Motor neuron (in vitro differentiated cells): ENCODE results near the gene GZMB. TPM values are rescaled to one million over a fixed set of nuclear protein-coding genes. Genes with fewer than 3 reads are reported as not detected.
A peak's percentile ranks its signal among the peaks of the same experiment; 100 is the strongest.
"Not testable (repeated sequence)": the region's sequence is repeated elsewhere in the genome, so short reads cannot be mapped to it uniquely, and the experiment has no call there.

Source experiments
- ATAC-seq, 8 experiments: fragments of 200-7000 bp; cut with Tn5 transposase; replicated peaks in 6 of 8; 2 replicates each; pipeline ENCODE4 v1.8.0; 2021; ENCODE audit warnings: mild to moderate bottlenecking in 8 of 8, moderate library complexity in 8 of 8
- H3K27ac ChIP-seq, 2 donors: fragments of 250-450 bp; sonication (Bioruptor Pico); 2 replicates each; pipeline ENCODE4 v1.9.0; 2021; ENCODE audit warnings: antibody characterized with exemption in 2 of 2, mild to moderate bottlenecking in 2 of 2, moderate library complexity in 1 of 2
- H3K4me1 ChIP-seq, 2 donors: fragments of 250-450 bp; sonication (Bioruptor Pico); replicated peaks in 1 of 2; 2 replicates each; pipeline ENCODE4 v1.6.1; 2021; ENCODE audit warnings: antibody characterized with exemption in 2 of 2, mild to moderate bottlenecking in 2 of 2, moderate library complexity in 1 of 2
- H3K4me3 ChIP-seq, 5 donors: fragments of 250-450 bp; sonication (Bioruptor Pico); 2 replicates each; pipeline ENCODE4 v1.9.0; 2021; ENCODE audit warnings: antibody characterized with exemption in 5 of 5, mild to moderate bottlenecking in 5 of 5, moderate library complexity in 4 of 5
- WGBS, 10 experiments: fragments of 450-650 bp; shearing (Covaris generic); methylation state at CpG; one replicate each; pipeline ENCODE4 v1.0.0; 2022; 5-methylcytosine and 5-hydroxymethylcytosine counted together
- in situ Hi-C, 9 experiments: fragments of 400-800 bp; cut with MboI; loops; one replicate each; pipeline ENCODE4 v1.15.0; 2021; ENCODE audit warnings: low sequenced_read_pairs in 9 of 9, low pct_unique_long_range_greater_than_20kb in 2 of 9; ENCODE audit not compliant: unreplicated experiment in 9 of 9
- total RNA-seq, 8 experiments: library from RNA; unstranded; fragments of 300-600 nt; gene quantifications; 2 replicates each; pipeline versions ENCODE4 v1.2.3 to v1.2.4, GENCODE V29; 2022

Gene GZMB
- total RNA-seq, 8 experiments from 2014 or later: 0.38 to 65.4 (median 2.9) TPM; not detected in 3

DNA sequence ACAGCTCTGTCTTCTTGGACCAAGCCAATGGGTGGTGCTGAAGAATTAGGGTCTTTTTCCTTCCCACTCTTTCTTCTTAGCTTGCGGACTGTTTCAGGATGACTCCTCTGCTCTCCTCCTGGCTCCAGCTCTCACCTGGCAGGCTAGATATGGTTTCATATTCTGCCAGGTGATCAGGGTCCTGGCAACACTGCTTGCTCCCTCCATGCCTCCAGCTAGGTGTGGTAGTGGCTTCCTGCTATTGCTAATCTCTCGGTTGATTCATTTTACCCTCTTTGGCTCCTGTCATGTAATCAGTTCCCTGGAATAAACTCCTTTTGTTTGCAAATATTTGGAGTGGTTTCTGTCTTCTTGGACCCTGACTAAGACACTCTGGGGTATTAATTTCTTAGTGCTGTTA is 20.2 kb downstream of the GZMB start:
- Histone ChIP-seq H3K27ac (no peak overlapping the region), H3K4me1 (no peaks in the 10 kb centered on the region), H3K4me3 (no peak overlapping the region)
- no peak for ATAC-seq
- WGBS, 10 experiments: 17 to 100% (median 80%) methylated on average over 1 to 2 of the region's 2 CpGs; no CpG with 5 or more reads in 1 of the 10 experiments
- in situ Hi-C loops: no loop called here

DNA sequence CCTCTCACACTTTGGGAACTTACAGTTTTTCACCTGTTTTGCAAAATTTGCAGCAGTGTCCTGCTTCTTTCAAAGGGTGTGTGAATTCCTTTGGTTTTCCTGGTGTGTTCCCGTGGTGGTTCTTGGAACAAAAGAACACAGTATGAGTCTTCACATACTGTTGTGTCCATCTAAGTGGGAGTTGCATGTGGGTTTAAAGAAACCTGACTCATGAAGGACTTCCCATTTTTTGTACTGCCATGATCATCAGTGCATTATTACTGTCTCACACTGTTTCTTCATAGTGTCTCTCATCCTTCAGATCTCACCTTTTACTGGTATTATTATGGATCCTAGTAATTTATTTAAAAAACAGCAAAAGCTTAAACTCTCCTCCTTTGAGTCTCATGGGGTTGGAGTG is 20.7 kb downstream of the GZMB start:
- no peak overlapping the region for H3K27ac ChIP-seq
- WGBS, 10 experiments: 0 to 80% (median 17%) methylated on average over 1 of the region's 1 CpG; no CpG with 5 or more reads in 3 of the 10 experiments
- no peak for ATAC-seq
- in situ Hi-C loops: no loop called here
- H3K4me1 ChIP-seq: peaks cover 0 to 3% of the 10 kb centered on the region in 2 donors
- H3K4me3 ChIP-seq: no peak overlapping the region

DNA sequence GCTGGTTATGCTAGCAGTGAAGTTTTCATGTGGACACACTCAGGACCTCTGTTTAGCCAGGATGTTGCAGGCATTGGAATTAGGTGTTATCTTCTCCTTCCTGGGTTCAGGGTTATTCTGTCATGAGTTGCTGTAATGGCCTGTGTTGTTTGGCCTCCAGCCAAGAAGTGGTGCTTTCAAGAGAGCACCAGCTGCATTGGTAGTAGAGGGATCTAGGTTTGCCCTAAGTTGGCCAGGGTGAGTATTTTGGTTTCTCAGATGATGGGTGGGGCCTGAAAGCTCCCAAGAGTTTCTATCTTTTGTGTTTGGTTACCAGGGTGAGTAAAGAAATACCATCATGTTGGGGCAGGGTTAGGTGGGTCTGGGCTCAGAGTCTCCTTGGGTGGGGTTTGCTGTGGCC is 21.8 kb downstream of the GZMB start:
- ATAC-seq: peak in 2 of 8 experiments; percentile 38 to 39
- H3K4me3 ChIP-seq: no peak overlapping the region

DNA sequence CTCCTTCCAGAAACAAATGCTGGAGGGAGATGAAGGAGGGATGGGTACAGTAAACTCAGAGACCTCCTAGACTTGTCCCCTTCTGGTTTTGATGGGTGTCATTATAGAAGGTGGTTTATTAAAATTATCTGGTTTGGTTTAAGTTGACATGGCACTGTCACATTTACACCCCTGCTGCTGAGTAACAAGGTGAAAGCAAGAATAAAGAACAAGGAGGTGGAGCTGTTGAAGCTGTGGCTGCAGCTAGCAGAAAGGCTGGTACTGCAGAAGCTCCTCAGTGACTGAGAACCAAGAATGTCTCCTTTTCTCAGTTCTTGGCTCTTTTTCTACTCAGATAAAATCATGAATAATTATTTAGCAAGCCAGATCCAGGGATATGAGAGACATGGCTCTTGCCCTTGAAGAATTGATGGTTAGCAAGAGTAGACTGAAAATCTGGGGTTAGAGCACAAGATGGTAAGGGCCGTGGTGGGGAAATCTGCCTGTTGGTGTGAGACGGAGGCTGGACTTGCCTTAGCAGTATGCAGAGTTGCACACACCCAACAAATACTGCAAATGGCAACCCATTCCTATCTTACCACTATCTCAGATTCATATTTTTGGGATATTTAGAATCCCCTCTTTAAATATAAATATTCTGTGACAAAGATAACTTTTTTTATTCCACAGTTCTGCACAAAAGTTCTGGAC is 24.2 kb downstream of the GZMB start, which contains the start of gene GZMH:
GZMH (minus strand) TSS at position 31 of the 690 bp plus-strand sequence. CDS start 72 bp downstream, outside the sequence.
- no peak within 1 kb of the TSS for H3K4me3 ChIP-seq
- in situ Hi-C loops: no loop called here
- peaks cover 0 to 12% of the 10 kb centered on the region in 2 donors for H3K4me1 ChIP-seq
- 0 to 100% (median 79%) methylated on average over 1 to 2 of the region's 2 CpGs; no CpG with 5 or more reads in 4 of the 10 experiments for WGBS, 10 experiments
- ATAC-seq: no peak
- H3K27ac ChIP-seq: no peak within 1 kb of the TSS

More for the DNA sequence above, 21.8 kb downstream of the GZMB start:
- H3K4me1 ChIP-seq: peaks cover 0 to 10% of the 10 kb centered on the region in 2 donors
- H3K27ac ChIP-seq: no peak overlapping the region
- in situ Hi-C loops: no loop called here

DNA sequence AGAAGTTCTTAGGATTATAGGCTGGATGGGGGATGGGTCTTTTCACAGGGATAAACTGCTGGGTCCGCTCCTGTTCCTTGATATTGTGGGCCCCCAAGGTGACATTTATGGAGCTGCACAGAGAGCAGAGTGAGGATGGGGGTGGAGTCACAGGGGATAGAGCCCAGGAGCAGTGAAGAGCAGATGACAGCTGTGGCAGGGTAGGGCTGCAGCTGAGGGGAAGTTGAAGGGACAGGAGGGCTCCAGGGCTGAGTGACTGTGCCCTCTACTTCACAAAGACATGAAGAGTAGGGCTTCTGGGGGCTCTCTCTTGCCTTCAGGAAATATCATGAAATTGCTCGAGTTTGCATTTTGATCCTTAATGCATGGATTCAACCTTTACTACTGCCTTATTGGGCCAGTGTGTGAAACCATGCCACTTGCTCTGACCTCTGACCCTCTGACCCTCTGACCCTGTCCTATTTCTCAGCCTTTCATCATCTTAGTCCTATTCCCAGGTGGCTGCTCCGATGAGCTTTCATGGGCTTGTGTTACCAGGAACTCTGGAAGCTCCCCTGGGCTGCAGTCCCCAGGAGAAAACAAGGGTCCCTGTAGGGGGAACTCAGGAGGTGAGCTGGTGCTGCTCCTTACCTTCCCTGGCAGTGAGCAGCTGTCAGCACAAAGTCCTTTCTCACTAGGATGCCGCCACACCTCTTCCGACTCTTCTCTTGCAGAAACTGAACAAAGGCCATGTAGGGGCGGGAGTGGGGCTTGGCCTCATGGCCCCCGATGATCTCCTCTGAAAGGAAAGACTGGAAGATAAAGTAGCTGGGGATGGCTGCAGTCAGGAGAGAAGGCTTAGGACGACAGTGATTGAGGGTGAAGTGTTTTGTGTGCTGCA is 26.1 kb downstream of the GZMB start:
- in situ Hi-C loops: no loop called here
- WGBS, 10 experiments: 10 to 83% (median 54%) methylated on average over 1 to 6 of the region's 8 CpGs
- H3K4me1 ChIP-seq: peaks cover 0 to 12% of the 10 kb centered on the region in 2 donors
- ATAC-seq: no peak
- no peak overlapping the region for H3K27ac ChIP-seq
- no peak overlapping the region for H3K4me3 ChIP-seq

DNA sequence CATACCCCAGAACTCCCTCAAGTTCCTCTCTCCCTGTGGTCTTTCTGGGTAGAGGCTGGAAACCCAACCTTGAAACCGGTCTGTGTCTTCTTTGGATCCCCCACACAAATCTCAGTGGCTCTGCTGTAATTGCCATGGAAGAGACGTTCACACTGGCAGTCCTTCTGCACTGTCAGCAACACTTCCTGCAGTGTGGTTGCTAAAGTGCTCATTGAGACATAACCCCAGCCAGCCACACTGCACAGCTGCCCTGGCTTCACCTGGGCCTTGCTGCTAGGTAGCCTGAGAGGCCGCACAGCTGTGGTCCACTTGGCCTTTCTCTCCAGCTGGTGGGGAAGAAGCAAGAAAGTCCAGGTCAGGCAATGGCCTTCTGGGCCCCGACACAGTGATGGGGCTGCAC is 26.9 kb downstream of the GZMB start:
- in situ Hi-C loops: no loop called here
- ATAC-seq: no peak
- 20 to 76% (median 42%) methylated on average over 1 to 3 of the region's 4 CpGs; no CpG with 5 or more reads in 6 of the 10 experiments for WGBS, 10 experiments
- Histone ChIP-seq H3K4me1 (peaks cover 0 to 12% of the 10 kb centered on the region in 2 donors), H3K27ac (no peak overlapping the region), H3K4me3 (no peak overlapping the region)

DNA sequence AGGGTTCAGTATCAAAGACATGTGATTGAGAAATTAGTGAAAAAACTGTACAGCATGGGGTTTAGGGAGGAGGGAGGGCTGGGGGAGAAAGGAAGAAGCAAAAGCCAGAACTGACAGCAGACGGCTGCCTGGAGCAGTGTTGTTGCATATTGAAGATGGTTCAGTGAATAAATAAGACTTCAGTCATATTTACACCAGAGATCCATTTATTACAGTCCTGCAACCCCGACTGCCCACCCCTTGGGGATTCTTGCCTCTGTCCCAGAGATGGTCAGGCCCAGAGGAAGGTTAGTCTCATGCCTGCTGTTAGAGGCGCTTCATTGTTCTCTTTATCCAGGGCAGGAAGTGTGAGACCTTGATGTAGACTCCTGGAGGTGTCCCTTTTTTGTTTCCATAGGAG is 27.7 kb downstream of the GZMB start:
- H3K4me3 ChIP-seq: no peak overlapping the region
- peaks cover 0 to 12% of the 10 kb centered on the region in 2 donors for H3K4me1 ChIP-seq
- 7 to 100% (median 56%) methylated on average over 1 to 3 of the region's 3 CpGs; no CpG with 5 or more reads in 1 of the 10 experiments for WGBS, 10 experiments
- in situ Hi-C loops: no loop called here
- no peak overlapping the region for H3K27ac ChIP-seq
- peak in 5 of 8 experiments; percentile 13 to 54 (median 38) for ATAC-seq

DNA sequence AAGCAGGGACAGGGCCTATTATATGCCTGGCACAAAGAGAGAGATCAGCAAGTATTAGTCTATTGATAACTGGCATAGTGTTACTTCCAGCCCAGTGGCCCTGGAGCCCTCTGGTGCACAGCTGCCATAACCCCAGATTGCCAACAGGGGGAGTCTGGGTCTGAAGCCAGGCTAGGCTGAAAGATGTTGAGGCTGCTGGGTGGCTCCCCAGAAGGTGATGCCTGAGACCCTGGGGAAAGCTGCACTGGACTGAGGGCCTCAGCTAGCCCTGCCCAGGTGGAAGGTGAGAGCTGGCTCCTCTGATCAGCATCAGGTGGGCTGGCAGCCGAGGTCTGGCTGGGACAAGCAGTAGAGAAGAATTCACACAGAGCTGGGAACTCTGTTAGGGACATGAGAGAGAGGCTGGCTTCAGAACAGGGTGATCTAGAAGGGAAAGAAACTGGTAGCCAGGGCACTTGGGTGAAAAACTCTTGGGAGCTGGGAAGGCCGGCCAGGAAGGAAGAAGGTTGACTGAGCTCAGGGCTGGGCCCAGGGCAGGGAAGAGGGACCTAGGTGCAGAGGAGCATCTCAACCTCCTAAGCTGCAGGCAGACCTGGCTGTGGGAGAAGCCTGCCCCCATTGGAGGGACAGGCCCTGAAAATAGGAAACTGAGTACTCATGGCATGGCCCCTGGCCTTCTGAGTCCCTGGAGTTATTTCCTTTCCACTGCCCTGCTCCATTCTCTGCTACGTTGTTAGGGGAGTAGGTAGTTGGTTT is 28.4 kb downstream of the GZMB start:
- ATAC-seq: peak in 3 of 8 experiments; percentile 80 to 90 (median 84)
- Histone ChIP-seq H3K4me1 (peaks cover 0 to 12% of the 10 kb centered on the region in 2 donors), H3K4me3 (no peak overlapping the region), H3K27ac (no peak overlapping the region)
- in situ Hi-C loops: no loop called here
- 0 to 100% (median 67%) methylated on average over 1 to 3 of the region's 3 CpGs; no CpG with 5 or more reads in 3 of the 10 experiments for WGBS, 10 experiments

DNA sequence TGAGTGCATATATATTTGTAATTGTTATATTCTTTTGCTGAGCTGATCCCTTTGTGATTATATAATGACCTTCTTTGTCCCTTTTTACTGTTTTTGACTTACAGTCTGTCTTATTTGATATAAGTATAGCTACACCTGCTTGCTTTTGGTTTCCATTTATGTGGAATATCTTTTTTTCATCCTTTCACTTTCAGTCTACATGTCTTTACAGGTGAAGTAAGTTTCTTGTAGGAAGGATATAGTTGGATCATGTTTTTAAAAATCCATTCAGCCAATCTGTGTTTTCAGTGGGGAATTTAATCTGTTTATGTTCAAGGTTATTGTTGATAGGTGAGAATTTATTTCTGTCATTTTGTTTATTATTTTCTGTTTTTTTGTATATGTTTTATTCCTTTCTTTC is 36.6 kb downstream of the GZMB start:
- Histone ChIP-seq H3K27ac (no peak overlapping the region), H3K4me1 (no peaks in the 10 kb centered on the region), H3K4me3 (no peak overlapping the region)
- ATAC-seq: no peak
- in situ Hi-C loops: loop anchor here in 1 of 9 experiments (25.0 kb wide), 1 partner anchor 110 kb away; no protein-coding TSS in a partner anchor

DNA sequence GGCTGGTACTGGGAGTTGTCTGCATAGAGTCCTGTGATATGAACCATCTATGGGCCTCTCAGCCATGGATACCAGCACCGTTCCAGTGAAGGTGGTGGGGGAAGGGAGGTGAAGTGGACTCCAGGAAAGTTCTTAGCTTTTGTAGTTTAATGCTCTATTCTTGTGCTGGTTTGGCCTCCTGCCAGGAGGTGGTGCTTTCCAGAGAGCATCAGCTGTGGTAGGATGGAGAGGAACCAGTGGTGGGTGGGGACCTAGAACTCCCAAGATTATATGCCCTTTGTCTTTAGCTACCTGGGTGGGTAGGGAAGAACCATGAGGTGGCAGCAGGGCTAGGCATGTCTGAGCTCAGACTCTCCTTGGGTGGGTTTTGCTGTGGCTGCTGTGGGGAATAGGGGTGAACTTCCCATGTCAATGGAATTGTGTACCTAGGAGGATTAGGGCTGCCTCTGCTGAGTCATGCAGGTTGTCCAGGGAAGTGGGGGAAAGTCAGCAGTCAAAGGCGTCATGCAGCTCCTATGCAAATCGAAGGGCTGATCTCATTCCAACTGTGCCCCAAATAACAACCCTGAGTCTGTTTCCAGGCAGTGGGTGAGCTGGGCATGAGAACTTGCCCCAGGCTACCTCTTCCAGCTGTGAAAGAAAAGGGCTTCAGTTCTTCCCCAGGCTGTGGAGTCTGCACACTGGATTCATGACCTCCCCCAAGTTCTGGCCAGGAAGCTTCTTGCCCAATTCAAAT is 38.7 kb downstream of the GZMB start:
- in situ Hi-C loops: loop anchor here in 1 of 9 experiments (25.0 kb wide), 1 partner anchor 108 kb away; no protein-coding TSS in a partner anchor
- WGBS, 10 experiments: 0 to 80% (median 67%) methylated on average over 1 to 2 of the region's 3 CpGs; no CpG with 5 or more reads in 5 of the 10 experiments

DNA sequence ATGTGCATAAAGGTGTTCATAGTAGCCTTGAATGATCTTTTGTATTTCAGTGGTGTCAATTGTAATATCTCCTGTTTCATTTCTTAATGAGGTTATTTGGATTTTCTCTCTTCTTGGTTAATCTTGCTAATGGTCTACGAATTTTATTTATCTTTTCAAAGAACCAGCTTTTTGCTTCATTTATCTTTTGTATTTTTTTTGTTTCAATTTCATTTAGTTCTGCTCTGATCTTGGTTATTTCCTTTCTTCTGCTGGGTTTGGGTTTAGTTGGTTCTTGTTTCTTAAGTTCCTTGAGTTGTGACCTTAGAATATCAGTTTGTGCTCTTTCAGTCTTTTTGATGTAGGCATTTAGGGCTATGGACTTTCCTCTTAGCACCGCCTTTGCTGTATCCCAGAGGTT is 43.0 kb downstream of the GZMB start:
- H3K4me1 ChIP-seq, H3K4me3 ChIP-seq, H3K27ac ChIP-seq, ATAC-seq: not testable (repeated sequence)
- WGBS, 10 experiments: 9 to 100% (median 59%) methylated on average over 1 to 2 of the region's 2 CpGs
- in situ Hi-C loops: loop anchor here in 1 of 9 experiments (25.0 kb wide), 1 partner anchor 104 kb away; no protein-coding TSS in a partner anchor

More for the DNA sequence above, 38.7 kb downstream of the GZMB start:
- H3K4me1 ChIP-seq: no peaks in the 10 kb centered on the region
- no peak overlapping the region for H3K4me3 ChIP-seq
- ATAC-seq: peak in 3 of 8 experiments; percentile 89 to 94 (median 94)
- H3K27ac ChIP-seq: no peak overlapping the region

DNA sequence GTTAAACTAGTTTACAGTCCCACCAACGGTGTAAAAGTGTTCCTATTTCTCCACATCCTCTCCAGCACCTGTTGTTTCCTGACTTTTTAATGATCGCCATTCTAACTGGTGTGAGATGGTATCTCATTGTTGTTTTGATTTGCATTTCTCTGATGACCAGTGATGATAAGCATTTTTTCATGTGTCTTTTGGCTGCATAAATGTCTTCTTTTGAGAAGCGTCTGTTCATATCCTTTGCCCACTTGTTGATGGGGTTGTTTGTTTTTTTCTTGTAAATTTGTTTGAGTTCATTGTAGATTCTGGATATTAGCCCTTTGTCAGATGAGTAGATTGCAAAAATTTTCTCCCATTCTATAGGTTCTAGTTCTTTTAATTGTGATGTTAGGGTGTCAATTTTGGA is 49.6 kb downstream of the GZMB start:
- not testable (repeated sequence) for ATAC-seq, H3K27ac ChIP-seq, H3K4me3 ChIP-seq, H3K4me1 ChIP-seq
- in situ Hi-C loops: loop anchor here in 1 of 9 experiments (25.0 kb wide), 1 partner anchor 97 kb away; no protein-coding TSS in a partner anchor
- WGBS, 10 experiments: no CpG with 5 or more reads among the region's 3 CpGs
